A549 treated with ZK216348 at 1 μM for 4 hours (cell line): Measurements from ENCODE around the gene SERPINE2. TPM values are rescaled to one million over a fixed set of nuclear protein-coding genes. Genes with fewer than 3 reads are reported as not detected.

Source experiments
- total RNA-seq: library from RNA; stranded (reverse); fragments of 200-300 nt; extraction: Qiagen RNA extraction; gene quantifications from 5 replicates; pipeline ENCODE4 v1.2.3, GENCODE V29; 2022; ENCODE audit warnings: low read depth

SERPINE2 gene, protein sequence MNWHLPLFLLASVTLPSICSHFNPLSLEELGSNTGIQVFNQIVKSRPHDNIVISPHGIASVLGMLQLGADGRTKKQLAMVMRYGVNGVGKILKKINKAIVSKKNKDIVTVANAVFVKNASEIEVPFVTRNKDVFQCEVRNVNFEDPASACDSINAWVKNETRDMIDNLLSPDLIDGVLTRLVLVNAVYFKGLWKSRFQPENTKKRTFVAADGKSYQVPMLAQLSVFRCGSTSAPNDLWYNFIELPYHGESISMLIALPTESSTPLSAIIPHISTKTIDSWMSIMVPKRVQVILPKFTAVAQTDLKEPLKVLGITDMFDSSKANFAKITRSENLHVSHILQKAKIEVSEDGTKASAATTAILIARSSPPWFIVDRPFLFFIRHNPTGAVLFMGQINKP
- total RNA-seq: 168 to 194 TPM (median 174 TPM) in 5 replicates

DNA sequence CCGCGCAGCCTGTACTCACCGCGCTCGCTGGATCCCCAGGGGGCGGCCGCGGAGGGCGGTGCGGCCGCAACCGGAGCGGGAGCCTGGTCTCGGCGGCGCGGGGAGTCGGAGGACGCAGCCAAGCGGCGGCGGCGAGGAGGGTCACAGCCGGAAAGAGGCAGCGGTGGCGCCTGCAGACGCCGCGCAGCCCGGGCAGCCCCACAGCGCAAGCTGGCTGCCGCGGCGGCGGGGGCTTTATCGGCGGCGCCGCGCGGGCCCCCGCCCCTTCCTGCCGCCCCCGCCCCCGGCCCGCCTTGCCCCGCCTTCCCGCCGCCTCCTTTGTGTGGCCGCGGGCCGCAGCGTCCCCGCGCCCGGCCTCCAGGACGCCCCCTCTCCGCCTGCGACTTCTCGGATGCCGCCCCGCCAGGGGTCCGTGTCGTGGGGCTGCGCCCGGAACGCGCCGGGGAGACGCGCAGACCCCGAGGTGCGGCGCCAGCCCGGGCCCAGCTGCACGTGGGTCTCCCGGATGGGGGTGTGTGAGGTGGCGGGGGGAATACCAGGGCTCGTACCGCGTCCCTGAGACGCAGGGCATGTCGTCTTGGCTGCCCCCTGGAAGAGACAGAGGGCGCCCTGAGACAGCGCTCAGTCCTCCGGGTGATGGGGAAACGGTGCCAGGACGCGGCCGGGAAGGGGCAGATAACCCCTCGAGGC lies at the start of gene SERPINE2:
Gene SERPINE2, minus strand, starts transcription at position 207 of the 690 bp plus-strand sequence. CDS start 37,386 bp downstream, outside the sequence.

DNA sequence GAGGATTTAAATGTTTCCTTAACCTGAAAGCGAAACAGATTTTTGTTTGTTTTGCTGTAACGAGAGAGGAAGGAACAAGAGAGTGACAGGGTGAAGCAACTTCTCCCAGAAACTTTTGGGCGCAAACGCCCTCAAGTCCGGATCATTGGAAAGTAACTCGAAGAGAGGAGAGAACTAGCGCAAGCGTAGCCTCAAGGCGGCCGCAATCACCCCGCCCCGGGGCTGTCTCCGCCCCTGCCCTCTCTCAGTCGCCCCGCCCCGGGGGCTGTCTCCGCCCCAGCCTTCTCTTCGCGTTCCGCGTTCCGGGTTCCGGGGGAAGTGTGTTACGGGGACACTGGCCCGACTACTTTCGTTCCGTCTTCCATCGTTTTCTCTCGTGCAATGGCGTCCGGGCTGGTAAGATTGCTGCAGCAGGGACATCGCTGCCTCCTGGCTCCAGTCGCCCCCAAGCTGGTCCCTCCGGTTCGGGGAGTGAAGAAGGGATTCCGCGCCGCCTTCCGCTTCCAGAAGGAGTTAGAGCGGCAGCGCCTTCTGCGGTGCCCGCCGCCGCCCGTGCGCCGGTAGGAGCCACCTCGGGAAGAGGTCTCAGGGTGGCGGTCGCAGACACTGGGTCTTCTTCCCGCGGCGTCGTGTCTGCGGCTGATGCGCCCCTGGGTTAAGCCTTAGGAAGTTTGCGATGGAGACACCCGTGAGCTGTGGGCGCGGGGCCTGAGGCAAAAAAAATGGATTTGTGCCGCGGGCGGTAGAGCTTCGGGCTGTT lies 81.8 kb downstream of the SERPINE2 start, which contains the start of gene MRPL44:
Gene MRPL44, plus strand, starts transcription at position 372 of the 760 bp plus-strand sequence. Its CDS starts 10 bp downstream, at position 382.

DNA sequence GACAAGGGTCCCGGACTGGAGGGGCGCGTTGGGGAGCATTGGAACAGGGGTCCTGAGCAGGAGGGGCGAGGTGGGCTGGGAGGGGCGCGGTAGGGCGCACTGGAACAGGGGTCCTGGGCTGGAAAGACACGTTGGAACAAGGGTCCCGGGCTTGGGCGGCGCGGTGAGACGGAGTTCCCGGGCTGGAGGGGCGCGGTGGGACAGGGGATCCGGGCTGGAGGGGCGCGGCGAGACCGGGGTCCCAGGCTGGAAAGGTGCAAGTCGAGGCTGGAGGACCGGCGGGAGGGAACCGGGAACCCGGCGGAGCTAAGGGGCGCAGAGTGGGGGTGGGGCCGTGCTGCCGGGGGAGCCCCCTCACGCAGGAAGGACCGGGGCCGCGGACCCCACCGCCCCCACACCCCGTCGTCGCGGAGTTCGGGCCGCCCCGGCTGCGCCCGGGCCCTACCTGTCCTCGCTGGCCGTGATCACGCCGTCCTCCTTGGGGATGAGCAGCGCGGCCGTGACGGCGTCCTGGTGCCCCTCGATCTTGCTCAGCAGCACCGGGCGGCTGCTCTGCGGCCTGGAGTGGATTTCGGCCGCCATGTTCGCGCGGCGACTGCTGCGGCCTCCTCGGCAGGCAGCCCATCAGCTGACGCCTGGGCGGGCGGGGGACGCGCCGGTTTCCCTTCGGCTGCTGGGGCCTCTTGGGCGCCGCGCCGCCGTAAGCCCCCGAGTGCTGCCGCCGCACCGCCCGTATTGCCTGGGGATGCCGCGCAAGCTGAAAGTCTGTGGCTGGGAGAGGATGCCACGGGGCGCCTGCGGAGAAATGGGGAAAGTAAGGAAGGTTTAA lies 94.2 kb downstream of the SERPINE2 start, which contains the start of gene WDFY1:
Gene WDFY1, minus strand, starts transcription at position 633 of the 829 bp plus-strand sequence. Its CDS starts 51 bp downstream, at position 582.

Other genes with a start within 250 kb of the SERPINE2 start
- gene AP1S3, start 201.7 kb downstream of the SERPINE2 start, total RNA-seq: 24.7 to 51.4 TPM (median 35.4 TPM) in 5 replicates
- 23.6 to 45.7 TPM (median 38.9 TPM) in 5 replicates for gene WDFY1, start 94.0 kb downstream of the SERPINE2 start, total RNA-seq
- 44.5 to 55.1 TPM (median 46.3 TPM) in 5 replicates for gene MRPL44, start 81.8 kb downstream of the SERPINE2 start, total RNA-seq